Naive thymus-derived CD4-positive, alpha-beta T cell (primary cell): ENCODE data around the gene CCDC200. TPM values are rescaled to one million over a fixed set of nuclear protein-coding genes. Genes with fewer than 3 reads are reported as not detected.
A peak's percentile ranks its signal among the peaks of the same experiment; 100 is the strongest.
"Not testable (repeated sequence)": the region's sequence is repeated elsewhere in the genome, so short reads cannot be mapped to it uniquely, and the experiment has no call there.

Experiments
- ATAC-seq: fragments of 150-1000 bp; cut with Tn5 transposase; 2 replicates; pipeline ENCODE4 v1.10.0; 2021; ENCODE audit warnings: mild to moderate bottlenecking, moderate library complexity
- CTCF ChIA-PET: fragments of 350-600 bp; sonication (Branson Sonifier 250); formaldehyde crosslinking; loops from one replicate; lab custom pipeline; 2021; ENCODE audit warnings: antibody characterized with exemption; lab: Charles Lee
- POLR2A ChIA-PET: fragments of 350-600 bp; sonication (Branson Sonifier 250); formaldehyde crosslinking; loops from one replicate; lab custom pipeline; 2021; ENCODE audit warnings: antibody characterized with exemption, inconsistent platforms; lab: Charles Lee
- DNase-seq, 9 donors: peaks; one replicate each; pipeline versions ENCODE4 v3.0.0 to v3.0.0-alpha.2; 2020 to 2022; ENCODE audit warnings: mixed read lengths in 1 of 9
- H3K27ac ChIP-seq: one replicate; pipeline ENCODE4 v1.7.0; 2013; ENCODE audit warnings: mild to moderate bottlenecking, low read depth, low read length, moderate library complexity
- H3K27me3 ChIP-seq, 2 donors: one replicate each; pipeline ENCODE4 v1.7.0; 2013; ENCODE audit warnings: low read length in 2 of 2, mild to moderate bottlenecking in 2 of 2, moderate library complexity in 2 of 2; ENCODE audit not compliant: control insufficient read depth in 2 of 2, insufficient read depth in 2 of 2
- H3K36me3 ChIP-seq, 3 experiments: 1 replicate in 2 of 3; 2 replicates in 1 of 3; pipeline ENCODE4 v1.7.0; 2013; ENCODE audit warnings: low read length in 3 of 3, mild to moderate bottlenecking in 3 of 3, moderate library complexity in 1 of 3; ENCODE audit not compliant: insufficient read depth in 3 of 3, control insufficient read depth in 2 of 3
- H3K4me1 ChIP-seq, 2 donors: one replicate each; pipeline ENCODE4 v1.7.0; 2013; ENCODE audit warnings: low read length in 2 of 2, mild to moderate bottlenecking in 2 of 2, moderate library complexity in 1 of 2; ENCODE audit not compliant: control insufficient read depth in 2 of 2, insufficient read depth in 2 of 2
- H3K4me3 ChIP-seq: 2 replicates; pipeline ENCODE4 v1.7.0; 2013; ENCODE audit warnings: mild to moderate bottlenecking, low read length
- H3K9me3 ChIP-seq, 3 experiments: 1 replicate in 2 of 3; 2 replicates in 1 of 3; pipeline ENCODE4 v1.7.0; 2013; ENCODE audit warnings: low read length in 3 of 3; ENCODE audit not compliant: control insufficient read depth in 2 of 3
- H3K27ac Mint-ChIP-seq, 9 donors: one replicate each; pipeline ENCODE4 v1.8.0; 2020 to 2022; ENCODE audit warnings: mixed read lengths in 9 of 9, mild to moderate bottlenecking in 8 of 9, moderate library complexity in 5 of 9, inconsistent platforms in 2 of 9
- H3K27me3 Mint-ChIP-seq, 5 donors: one replicate each; pipeline ENCODE4 v1.8.0; 2021 to 2022; ENCODE audit warnings: mixed read lengths in 5 of 5, mild to moderate bottlenecking in 1 of 5
- H3K36me3 Mint-ChIP-seq, 5 donors: one replicate each; pipeline ENCODE4 v1.8.0; 2020 to 2022; ENCODE audit warnings: mixed read lengths in 5 of 5, mild to moderate bottlenecking in 3 of 5, inconsistent platforms in 1 of 5
- H3K4me1 Mint-ChIP-seq, 7 donors: one replicate each; pipeline ENCODE4 v1.8.0; 2020 to 2022; ENCODE audit warnings: mixed read lengths in 7 of 7, mild to moderate bottlenecking in 3 of 7, inconsistent platforms in 1 of 7
- H3K4me3 Mint-ChIP-seq, 10 donors: one replicate each; pipeline ENCODE4 v1.8.0; 2020 to 2022; ENCODE audit warnings: mild to moderate bottlenecking in 10 of 10, mixed read lengths in 10 of 10, moderate library complexity in 6 of 10, inconsistent platforms in 2 of 10
- H3K9me3 Mint-ChIP-seq, 11 donors: one replicate each; pipeline ENCODE4 v1.8.0; 2020 to 2022; ENCODE audit warnings: mixed read lengths in 11 of 11, mild to moderate bottlenecking in 4 of 11, inconsistent platforms in 1 of 11, moderate library complexity in 1 of 11
- intact Hi-C, 2 donors: fragments of 100-400 bp; cut with micrococcal nuclease; formaldehyde crosslinking; loops; one replicate each; pipeline ENCODE4 v1.15.1; 2023
- polyA plus RNA-seq, 2 donors: library from polyadenylated mRNA; unstranded; fragments of 300-500 nt; fragmentation: Illumina TruSeq; gene quantifications; one replicate each; pipeline ENCODE4 v1.2.3, GENCODE V29; 2021
- total RNA-seq, 6 experiments: library from RNA in 5 of 6; stranded (reverse) in 5 of 6; gene quantifications; 1 replicate in 5 of 6; 2 replicates in 1 of 6; pipeline ENCODE4 v1.2.3 and lab custom pipeline; 2021 to 2026

Gene CCDC200
- total and polyA plus RNA-seq, 7 experiments from 2014 or later, result 0.72 to 2.0 (median 1.5) TPM; not detected in 3

GRCh38 chr17:43211480-43212402, 16.7 kb downstream of the CCDC200 start, which contains the start of gene TMEM106A:
Gene TMEM106A, plus strand, starts transcription at chr17:43211875. Its CDS starts 1,167 bp downstream, at chr17:43213042.
- ATAC-seq (peak; percentile 93), DNase-seq (peak; percentile 50 to 72 (median 70))
- POLR2A ChIA-PET, result interaction anchor here (0.6 to 6.1 kb wide), 20 partner anchors 10 to 1281 kb away, joined by 3 to 64 read pairs (median 4); partner anchors contain the start of genes DHX8, ETV4, NBR1 and ODAD4
- intact Hi-C loops, result loop anchor here (1.0 to 10.0 kb wide), 7 partner anchors 40 to 273 kb away; partner anchors contain the start of genes BRCA1 (in 2 of the 2), DHX8 (in 2 of the 2), IFI35 (in 1 of the 2) and NBR1 (in 1 of the 2)
- Histone ChIP-seq H3K36me3 (peaks cover 0 to 34% (median 6%) of the 10 kb centered on the region in 3 experiments), H3K27ac (peak within 1 kb of the TSS; percentile 86), H3K27me3 (no peaks in the 10 kb centered on the region), H3K4me1 (peaks cover 15 to 17% of the 10 kb centered on the region in 2 donors), H3K4me3 (peak within 1 kb of the TSS; percentile 89), H3K9me3 (no peaks in the 10 kb centered on the region)
- Mint-ChIP-seq H3K36me3 (peaks cover 3 to 29% (median 19%) of the 10 kb centered on the region in 5 donors), H3K27ac (peak within 1 kb of the TSS; percentile 89 to 98 (median 94)), H3K4me1 (peaks cover 24 to 55% (median 46%) of the 10 kb centered on the region in 7 donors), H3K4me3 (peak within 1 kb of the TSS; percentile 89 to 100 (median 96)), H3K9me3 (peaks cover 0 to 2% (median 0%) of the 10 kb centered on the region in 11 donors), H3K27me3 (no peaks in the 10 kb centered on the region)
- CTCF ChIA-PET, result interaction anchor here (0.6 to 1.3 kb wide), 9 partner anchors 10 to 214 kb away, joined by 3 to 7 read pairs (median 3); partner anchors contain the start of gene RPL27

GRCh38 chr17:43211123-43211479, 17.3 kb downstream of the CCDC200 start:
- peak overlapping the region; percentile 89 to 100 (median 96) for H3K4me3 Mint-ChIP-seq
- peaks cover 3 to 34% (median 19%) of the 10 kb centered on the region in 5 donors for H3K36me3 Mint-ChIP-seq
- peaks cover 0 to 2% (median 0%) of the 10 kb centered on the region in 11 donors for H3K9me3 Mint-ChIP-seq
- H3K27me3 ChIP-seq, result no peaks in the 10 kb centered on the region
- no peak for ATAC-seq
- peak overlapping the region; percentile 86 for H3K27ac ChIP-seq
- intact Hi-C loops, result loop anchor here (1.0 to 10.0 kb wide), 7 partner anchors 40 to 274 kb away; partner anchors contain the start of genes BRCA1 (in 2 of the 2), DHX8 (in 2 of the 2), IFI35 (in 1 of the 2) and NBR1 (in 1 of the 2)
- peak overlapping the region; percentile 89 for H3K4me3 ChIP-seq
- ChIA-PET POLR2A (interaction anchor here (0.6 to 6.1 kb wide), 13 partner anchors 9 to 720 kb away, joined by 3 to 64 read pairs (median 6); partner anchors contain the start of genes DHX8, NBR1 and RPL27), CTCF (interaction anchor here (0.6 to 1.3 kb wide), 8 partner anchors 9 to 213 kb away, joined by 3 to 7 read pairs (median 3); partner anchors contain the start of gene RPL27)
- peak in 1 of 9 donors; percentile 4 for DNase-seq
- peaks cover 23 to 49% (median 43%) of the 10 kb centered on the region in 7 donors for H3K4me1 Mint-ChIP-seq
- peaks cover 15 to 17% of the 10 kb centered on the region in 2 donors for H3K4me1 ChIP-seq
- H3K36me3 ChIP-seq, result peaks cover 0 to 32% (median 6%) of the 10 kb centered on the region in 3 experiments
- H3K27ac Mint-ChIP-seq, result peak overlapping the region; percentile 89 to 98 (median 94)
- H3K27me3 Mint-ChIP-seq, result no peaks in the 10 kb centered on the region
- no peaks in the 10 kb centered on the region for H3K9me3 ChIP-seq

GRCh38 chr17:43210576-43210975, 17.8 kb downstream of the CCDC200 start:
- POLR2A ChIA-PET, result interaction anchor here (1.3 to 6.1 kb wide), 7 partner anchors 9 to 213 kb away, joined by 4 to 64 read pairs (median 9); partner anchors contain the start of genes NBR1 and RPL27
- peaks cover 0 to 27% (median 6%) of the 10 kb centered on the region in 3 experiments for H3K36me3 ChIP-seq
- Mint-ChIP-seq H3K27me3 (no peaks in the 10 kb centered on the region), H3K4me3 (peak overlapping the region; percentile 89 to 100 (median 96)), H3K36me3 (peaks cover 0 to 32% (median 17%) of the 10 kb centered on the region in 5 donors), H3K4me1 (peaks cover 23 to 45% (median 38%) of the 10 kb centered on the region in 7 donors), H3K27ac (peak overlapping the region; percentile 89 to 98 (median 94)), H3K9me3 (peaks cover 0 to 2% (median 0%) of the 10 kb centered on the region in 11 donors)
- DNase-seq (no peak), ATAC-seq (no peak)
- CTCF ChIA-PET, result no interaction called here
- no peaks in the 10 kb centered on the region for H3K9me3 ChIP-seq
- H3K4me3 ChIP-seq, result peak overlapping the region; percentile 89
- intact Hi-C loops, result loop anchor here (10.0 kb wide), 2 partner anchors 186 to 274 kb away; partner anchors contain the start of genes DHX8 (in 2 of the 2), RND2 (in 1 of the 2) and VAT1 (in 1 of the 2)
- peaks cover 15 to 17% of the 10 kb centered on the region in 2 donors for H3K4me1 ChIP-seq
- no peaks in the 10 kb centered on the region for H3K27me3 ChIP-seq
- peak overlapping the region; percentile 86 for H3K27ac ChIP-seq

DNA sequence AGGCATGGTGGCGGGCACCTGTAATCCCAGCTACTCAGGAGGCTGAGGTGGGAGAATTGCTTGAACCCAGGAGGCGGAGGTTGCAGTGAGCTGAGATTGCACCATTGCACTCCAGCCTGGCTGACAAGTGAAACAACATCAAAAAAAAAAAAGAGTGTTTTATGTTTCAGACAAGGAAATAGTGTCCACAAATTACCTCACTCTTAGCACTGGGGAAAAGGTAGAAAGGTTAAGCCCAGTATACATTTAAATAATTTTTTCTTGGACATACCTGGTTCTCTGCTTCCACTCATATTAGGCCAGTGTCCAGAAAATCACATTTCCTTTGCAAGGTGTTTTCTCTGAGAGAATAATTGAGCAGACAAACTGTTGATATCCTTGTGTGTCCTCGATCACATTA, 25.4 kb downstream of the CCDC200 start:
- CTCF ChIA-PET, H3K9me3 Mint-ChIP-seq, H3K27ac ChIP-seq, ATAC-seq, H3K9me3 ChIP-seq, H3K27ac Mint-ChIP-seq, POLR2A ChIA-PET, H3K4me1 Mint-ChIP-seq, H3K4me3 ChIP-seq, H3K27me3 Mint-ChIP-seq, H3K4me3 Mint-ChIP-seq, DNase-seq, H3K4me1 ChIP-seq, intact Hi-C loops, H3K27me3 ChIP-seq: not testable (repeated sequence)
- peaks cover 10 to 52% (median 35%) of the 10 kb centered on the region in 5 donors for H3K36me3 Mint-ChIP-seq
- H3K36me3 ChIP-seq, result peaks cover 36 to 76% (median 44%) of the 10 kb centered on the region in 3 experiments

DNA sequence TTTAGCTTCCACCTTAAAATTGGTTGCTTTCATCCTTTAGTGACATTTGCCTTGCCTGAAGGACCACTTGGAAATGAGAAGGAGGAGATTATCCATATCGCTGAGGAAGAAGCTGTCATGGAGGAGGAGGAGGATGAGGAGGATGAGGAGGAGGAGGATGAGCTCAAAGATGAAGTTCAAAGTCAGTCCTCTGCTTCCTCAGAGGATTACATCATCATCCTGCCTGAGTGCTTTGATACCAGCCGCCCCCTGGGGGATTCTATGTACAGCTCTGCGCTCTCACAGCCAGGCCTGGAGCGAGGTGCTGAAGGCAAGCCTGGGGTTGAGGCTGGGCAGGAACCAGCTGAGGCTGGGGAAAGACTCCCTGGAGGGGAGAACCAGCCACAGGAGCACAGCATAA, 28.3 kb downstream of the CCDC200 start:
- no peak overlapping the region for H3K27ac Mint-ChIP-seq
- Histone ChIP-seq H3K4me3 (no peak overlapping the region), H3K36me3 (peaks cover 43 to 86% (median 52%) of the 10 kb centered on the region in 3 experiments), H3K27ac (no peak overlapping the region), H3K4me1 (no peaks in the 10 kb centered on the region), H3K9me3 (no peaks in the 10 kb centered on the region), H3K27me3 (no peaks in the 10 kb centered on the region)
- POLR2A ChIA-PET, result no interaction called here
- no peaks in the 10 kb centered on the region for H3K9me3 Mint-ChIP-seq
- CTCF ChIA-PET, result interaction anchor here (0.6 to 1.4 kb wide), 3 partner anchors 34 to 156 kb away, joined by 3 to 4 read pairs (median 3); no protein-coding TSS in a partner anchor
- H3K4me3 Mint-ChIP-seq, result no peak overlapping the region
- H3K27me3 Mint-ChIP-seq, result no peaks in the 10 kb centered on the region
- intact Hi-C loops, result no loop called here
- peaks cover 10 to 52% (median 37%) of the 10 kb centered on the region in 5 donors for H3K36me3 Mint-ChIP-seq
- no peak for DNase-seq
- no peak for ATAC-seq
- H3K4me1 Mint-ChIP-seq, result peaks cover 0 to 4% (median 0%) of the 10 kb centered on the region in 7 donors

- intact Hi-C loops, result no loop called here
- H3K4me1 Mint-ChIP-seq, result peaks cover 0 to 4% (median 0%) of the 10 kb centered on the region in 7 donors
- H3K9me3 Mint-ChIP-seq, result no peaks in the 10 kb centered on the region
- peaks cover 48 to 88% (median 57%) of the 10 kb centered on the region in 3 experiments for H3K36me3 ChIP-seq
- no peaks in the 10 kb centered on the region for H3K27me3 Mint-ChIP-seq
- no peak overlapping the region for H3K4me3 Mint-ChIP-seq
- POLR2A ChIA-PET, result no interaction called here
- no peak for ATAC-seq
- no peak for DNase-seq
- CTCF ChIA-PET, result interaction anchor here (0.6 to 1.4 kb wide), 2 partner anchors 140 to 156 kb away, joined by 3 to 4 read pairs; no protein-coding TSS in a partner anchor
- H3K27me3 ChIP-seq, result no peaks in the 10 kb centered on the region
- no peaks in the 10 kb centered on the region for H3K9me3 ChIP-seq
- no peak overlapping the region for H3K27ac ChIP-seq
- H3K27ac Mint-ChIP-seq, result no peak overlapping the region
- no peaks in the 10 kb centered on the region for H3K4me1 ChIP-seq
- H3K36me3 Mint-ChIP-seq, result peaks cover 10 to 57% (median 39%) of the 10 kb centered on the region in 5 donors
- no peak overlapping the region for H3K4me3 ChIP-seq
Observed at GRCh38 chr17:43199633-43200032, 28.8 kb downstream of the CCDC200 start.
